MG63 (cell line): ENCODE data around the gene TERB2. TPM values are rescaled to one million over a fixed set of nuclear protein-coding genes. Genes with fewer than 3 reads are reported as not detected.
"Not testable (repeated sequence)": the region's sequence is repeated elsewhere in the genome, so short reads cannot be mapped to it uniquely, and the experiment has no call there.

Experiments used
- DNase-seq: peaks from one replicate; pipeline ENCODE4 v3.0.0-alpha.2; 2020
- H3K27me3 ChIP-seq: fragments of 250-450 bp; sonication (Bioruptor Pico); 2 replicates; pipeline ENCODE4 v1.5.1; 2020; ENCODE audit warnings: mild to moderate bottlenecking, moderate library complexity
- H3K36me3 ChIP-seq: fragments of 250-450 bp; sonication (Bioruptor Pico); 2 replicates; pipeline ENCODE4 v1.5.1; 2020; ENCODE audit warnings: mild to moderate bottlenecking, moderate library complexity
- H3K4me3 ChIP-seq: fragments of 250-450 bp; sonication (Bioruptor Pico); 2 replicates; pipeline ENCODE4 v1.5.1; 2020; ENCODE audit warnings: mild to moderate bottlenecking, moderate library complexity
- H3K9me3 ChIP-seq: fragments of 250-450 bp; sonication (Bioruptor Pico); 2 replicates; pipeline ENCODE4 v1.5.1; 2020; ENCODE audit warnings: mild to moderate bottlenecking, moderate library complexity
- total RNA-seq: library from RNA; depleted of rRNA; stranded (reverse); fragments of >200 nt; shearing (Covaris generic); gene quantifications from 2 replicates; pipeline ENCODE4 v1.2.3, GENCODE V29; 2014; ENCODE audit warnings: low replicate concordance; rRNA removed

TERB2 gene
- total RNA-seq: not detected in 2 replicates

GRCh38 chr15:44956388-44956787, at the start of gene TERB2:
Gene TERB2, plus strand, starts transcription at chr15:44956687. Its CDS starts 32 bp downstream, at chr15:44956719.
- no peaks in the 10 kb centered on the region for H3K36me3 ChIP-seq
- DNase-seq: no peak
- no peaks in the 10 kb centered on the region for H3K27me3 ChIP-seq
- no peak within 1 kb of the TSS for H3K4me3 ChIP-seq
- H3K9me3 ChIP-seq: no peaks in the 10 kb centered on the region

GRCh38 chr15:44909423-44909822, 47.1 kb upstream of the TERB2 start:
- DNase-seq: no peak
- Histone ChIP-seq H3K36me3 (no peaks in the 10 kb centered on the region), H3K27me3 (no peaks in the 10 kb centered on the region), H3K4me3 (no peak overlapping the region), H3K9me3 (no peaks in the 10 kb centered on the region)

- H3K9me3 ChIP-seq: no peaks in the 10 kb centered on the region
- no peak for DNase-seq
- H3K36me3 ChIP-seq: no peaks in the 10 kb centered on the region
- H3K4me3 ChIP-seq: no peak overlapping the region
- no peaks in the 10 kb centered on the region for H3K27me3 ChIP-seq
Observed at GRCh38 chr15:44910981-44911625, 45.4 kb upstream of the TERB2 start.

GRCh38 chr15:44912186-44912585, 44.3 kb upstream of the TERB2 start:
- H3K9me3 ChIP-seq, DNase-seq, H3K36me3 ChIP-seq, H3K4me3 ChIP-seq, H3K27me3 ChIP-seq: not testable (repeated sequence)

GRCh38 chr15:44912974-44913448, 43.5 kb upstream of the TERB2 start:
- not testable (repeated sequence) for DNase-seq, H3K4me3 ChIP-seq

GRCh38 chr15:44918136-44918535, 38.4 kb upstream of the TERB2 start:
- H3K36me3 ChIP-seq: no peaks in the 10 kb centered on the region

More at GRCh38 chr15:44912974-44913448, 43.5 kb upstream of the TERB2 start:
- not testable (repeated sequence) for H3K9me3 ChIP-seq, H3K36me3 ChIP-seq, H3K27me3 ChIP-seq

GRCh38 chr15:44928658-44929057, 27.8 kb upstream of the TERB2 start:
- not testable (repeated sequence) for H3K27me3 ChIP-seq, H3K4me3 ChIP-seq, DNase-seq, H3K9me3 ChIP-seq, H3K36me3 ChIP-seq

More at GRCh38 chr15:44918136-44918535, 38.4 kb upstream of the TERB2 start:
- Histone ChIP-seq H3K27me3 (no peaks in the 10 kb centered on the region), H3K9me3 (no peaks in the 10 kb centered on the region), H3K4me3 (no peak overlapping the region)
- DNase-seq: no peak

GRCh38 chr15:44930283-44930682, 26.2 kb upstream of the TERB2 start:
- H3K4me3 ChIP-seq, H3K36me3 ChIP-seq, H3K9me3 ChIP-seq, DNase-seq, H3K27me3 ChIP-seq: not testable (repeated sequence)

- H3K9me3 ChIP-seq, H3K36me3 ChIP-seq, H3K27me3 ChIP-seq, DNase-seq, H3K4me3 ChIP-seq: not testable (repeated sequence)
Observed at GRCh38 chr15:44958302-44958701, 1.8 kb downstream of the TERB2 start.

- no peaks in the 10 kb centered on the region for H3K36me3 ChIP-seq
Observed at GRCh38 chr15:44968475-44968874, 12.0 kb downstream of the TERB2 start.

GRCh38 chr15:44971036-44971435, 14.5 kb downstream of the TERB2 start:
- H3K36me3 ChIP-seq: no peaks in the 10 kb centered on the region
- DNase-seq: no peak
- H3K27me3 ChIP-seq: peaks cover 2% of the 10 kb centered on the region; the same call in 1 of the 2 replicates
- no peak overlapping the region for H3K4me3 ChIP-seq
- no peaks in the 10 kb centered on the region for H3K9me3 ChIP-seq

More at GRCh38 chr15:44968475-44968874, 12.0 kb downstream of the TERB2 start:
- Histone ChIP-seq H3K27me3 (peaks cover 2% of the 10 kb centered on the region; the same call in 1 of the 2 replicates), H3K4me3 (no peak overlapping the region), H3K9me3 (no peaks in the 10 kb centered on the region)
- no peak for DNase-seq

- not testable (repeated sequence) for H3K4me3 ChIP-seq, H3K36me3 ChIP-seq, DNase-seq, H3K9me3 ChIP-seq, H3K27me3 ChIP-seq
Observed at GRCh38 chr15:44976183-44976582, 19.7 kb downstream of the TERB2 start.

- not testable (repeated sequence) for H3K4me3 ChIP-seq, H3K9me3 ChIP-seq, H3K36me3 ChIP-seq, H3K27me3 ChIP-seq, DNase-seq
Observed at GRCh38 chr15:44977781-44978180, 21.3 kb downstream of the TERB2 start.

- not testable (repeated sequence) for H3K9me3 ChIP-seq, H3K36me3 ChIP-seq, H3K27me3 ChIP-seq
Observed at GRCh38 chr15:44979617-44980339, 23.3 kb downstream of the TERB2 start.

GRCh38 chr15:44984144-44984543, 27.7 kb downstream of the TERB2 start:
- DNase-seq, H3K4me3 ChIP-seq, H3K36me3 ChIP-seq, H3K9me3 ChIP-seq, H3K27me3 ChIP-seq: not testable (repeated sequence)

More at GRCh38 chr15:44979617-44980339, 23.3 kb downstream of the TERB2 start:
- not testable (repeated sequence) for H3K4me3 ChIP-seq, DNase-seq

- H3K27me3 ChIP-seq, H3K36me3 ChIP-seq, DNase-seq, H3K9me3 ChIP-seq, H3K4me3 ChIP-seq: not testable (repeated sequence)
Observed at GRCh38 chr15:44986346-44987055, 30.0 kb downstream of the TERB2 start.

- not testable (repeated sequence) for DNase-seq, H3K9me3 ChIP-seq, H3K4me3 ChIP-seq, H3K36me3 ChIP-seq, H3K27me3 ChIP-seq
Observed at GRCh38 chr15:44987711-44988110, 31.2 kb downstream of the TERB2 start.
